SK-N-SH treated with all-trans-retinoic acid at 6 μM for 48 hours (cell line): ENCODE data around the gene CALU.

Experiments used
- OSR1 ChIP-seq: fragments of 250-450 bp; sonication (Bioruptor Pico); IDR thresholded peaks from 2 replicates; pipeline ENCODE4 v1.8.0; 2022; ENCODE audit warnings: moderate library complexity, mild to moderate bottlenecking, inconsistent platforms
- ZFP30 ChIP-seq: fragments of 450-650 bp; formaldehyde crosslinking; IDR thresholded peaks from 2 replicates; pipeline ENCODE4 v1.5.0; 2022; ENCODE audit warnings: mild to moderate bottlenecking, moderate library complexity
- TF ChIP-seq, protein P1 (sequence below): fragments of 250-450 bp; sonication (Bioruptor Pico); IDR thresholded peaks from 2 replicates; pipeline ENCODE4 v1.8.0; 2021; ENCODE audit warnings: low read depth, mild to moderate bottlenecking, moderate library complexity, borderline replicate concordance

DNA sequence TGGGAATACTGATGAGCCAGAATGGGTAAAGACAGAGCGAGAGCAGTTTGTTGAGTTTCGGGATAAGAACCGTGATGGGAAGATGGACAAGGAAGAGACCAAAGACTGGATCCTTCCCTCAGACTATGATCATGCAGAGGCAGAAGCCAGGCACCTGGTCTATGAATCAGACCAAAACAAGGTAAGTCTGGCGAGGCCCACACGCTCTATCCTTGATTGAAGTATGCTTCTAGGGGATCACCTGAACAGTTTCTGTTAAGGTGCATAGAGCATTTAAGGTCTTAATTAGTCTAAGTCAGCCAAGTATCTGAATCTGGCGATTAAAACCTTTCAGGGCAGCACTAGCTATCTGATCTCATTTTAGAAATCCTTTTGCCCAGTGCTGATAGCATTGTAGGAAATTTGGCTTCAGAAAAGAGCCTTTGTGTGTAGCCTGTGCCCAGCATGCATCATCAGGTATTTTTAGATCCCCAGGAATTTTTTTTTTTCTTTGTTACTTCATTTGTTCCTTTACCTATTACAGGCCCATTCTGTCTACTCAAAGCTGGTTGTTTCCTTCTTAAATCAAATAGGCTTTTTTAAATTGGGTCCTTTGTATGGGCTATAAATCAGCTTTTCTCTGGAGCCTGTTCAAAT lies 28.4 kb downstream of the CALU start:
- no peak for TF ChIP-seq ZFP30 (CRISPR knock-in tag)
- TF ChIP-seq, protein P1, sequence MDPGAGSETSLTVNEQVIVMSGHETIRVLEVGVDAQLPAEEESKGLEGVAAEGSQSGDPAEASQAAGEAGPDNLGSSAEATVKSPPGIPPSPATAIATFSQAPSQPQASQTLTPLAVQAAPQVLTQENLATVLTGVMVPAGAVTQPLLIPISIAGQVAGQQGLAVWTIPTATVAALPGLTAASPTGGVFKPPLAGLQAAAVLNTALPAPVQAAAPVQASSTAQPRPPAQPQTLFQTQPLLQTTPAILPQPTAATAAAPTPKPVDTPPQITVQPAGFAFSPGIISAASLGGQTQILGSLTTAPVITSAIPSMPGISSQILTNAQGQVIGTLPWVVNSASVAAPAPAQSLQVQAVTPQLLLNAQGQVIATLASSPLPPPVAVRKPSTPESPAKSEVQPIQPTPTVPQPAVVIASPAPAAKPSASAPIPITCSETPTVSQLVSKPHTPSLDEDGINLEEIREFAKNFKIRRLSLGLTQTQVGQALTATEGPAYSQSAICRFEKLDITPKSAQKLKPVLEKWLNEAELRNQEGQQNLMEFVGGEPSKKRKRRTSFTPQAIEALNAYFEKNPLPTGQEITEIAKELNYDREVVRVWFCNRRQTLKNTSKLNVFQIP (CRISPR knock-in tag) = no peak
- TF ChIP-seq OSR1 = no peak
